ENCODE measurements around the gene NMS. TPM values are rescaled to one million over a fixed set of nuclear protein-coding genes. Genes with fewer than 3 reads are reported as not detected.
"Not testable (repeated sequence)": the region's sequence is repeated elsewhere in the genome, so short reads cannot be mapped to it uniquely, and the experiment has no call there.

Gene NMS
- total RNA-seq, 2 experiments from 2014 or later, result not detected

- H3K4me1 Mint-ChIP-seq, result no peaks in the 10 kb centered on the region
- DNase-seq, result no peak
- ChIA-PET POLR2A (no interaction called here), CTCF (no interaction called here)
- H3K27ac Mint-ChIP-seq, result no peak overlapping the region
- H3K4me3 Mint-ChIP-seq, result no peak overlapping the region
- peaks cover 5% of the 10 kb centered on the region for H3K9me3 Mint-ChIP-seq
- peaks cover 7% of the 10 kb centered on the region for H3K27me3 Mint-ChIP-seq
- no peaks in the 10 kb centered on the region for H3K36me3 Mint-ChIP-seq (ENCODE audit: low read depth)
Measured at GRCh38 chr2:100451734-100452133, 18.5 kb upstream of the NMS start.

GRCh38 chr2:100453853-100454252, 16.4 kb upstream of the NMS start:
- Mint-ChIP-seq H3K4me3 (no peak overlapping the region), H3K4me1 (no peaks in the 10 kb centered on the region), H3K27me3 (peaks cover 7% of the 10 kb centered on the region), H3K9me3 (peaks cover 13% of the 10 kb centered on the region), H3K36me3 (ENCODE audit: low read depth) (no peaks in the 10 kb centered on the region), H3K27ac (no peak overlapping the region)
- ChIA-PET POLR2A (no interaction called here), CTCF (no interaction called here)
- DNase-seq, result no peak

GRCh38 chr2:100456357-100456756, 13.9 kb upstream of the NMS start:
- H3K4me3 Mint-ChIP-seq; H3K4me1 Mint-ChIP-seq; H3K27ac Mint-ChIP-seq; DNase-seq; H3K36me3 Mint-ChIP-seq (ENCODE audit: low read depth); CTCF ChIA-PET; POLR2A ChIA-PET: not testable (repeated sequence)
- peaks cover 10% of the 10 kb centered on the region for H3K27me3 Mint-ChIP-seq
- H3K9me3 Mint-ChIP-seq, result peaks cover 20% of the 10 kb centered on the region

- Mint-ChIP-seq H3K4me1 (no peaks in the 10 kb centered on the region), H3K27ac (no peak overlapping the region), H3K4me3 (no peak overlapping the region), H3K9me3 (peaks cover 16% of the 10 kb centered on the region), H3K36me3 (ENCODE audit: low read depth) (no peaks in the 10 kb centered on the region), H3K27me3 (peaks cover 5% of the 10 kb centered on the region)
- CTCF ChIA-PET, result no interaction called here
- DNase-seq, result no peak
- POLR2A ChIA-PET, result no interaction called here
Measured at GRCh38 chr2:100460904-100461530, 9.3 kb upstream of the NMS start.

GRCh38 chr2:100470898-100471514, 724 bp downstream of the NMS start:
- ChIA-PET POLR2A (no interaction called here), CTCF (interaction anchor here (1.5 kb wide), 1 partner anchor 89 kb away, joined by 4 read pairs; no protein-coding TSS in a partner anchor)
- H3K36me3 Mint-ChIP-seq (ENCODE audit: low read depth), result no peaks in the 10 kb centered on the region
- no peak overlapping the region for H3K4me3 Mint-ChIP-seq
- H3K4me1 Mint-ChIP-seq, result no peaks in the 10 kb centered on the region
- no peak for DNase-seq
- peaks cover 8% of the 10 kb centered on the region for H3K27me3 Mint-ChIP-seq
- H3K27ac Mint-ChIP-seq, result no peak overlapping the region
- H3K9me3 Mint-ChIP-seq, result no peaks in the 10 kb centered on the region

GRCh38 chr2:100476606-100477005, 6.3 kb downstream of the NMS start:
- ChIA-PET POLR2A (no interaction called here), CTCF (no interaction called here)
- no peaks in the 10 kb centered on the region for H3K4me1 Mint-ChIP-seq
- H3K9me3 Mint-ChIP-seq, result no peaks in the 10 kb centered on the region
- H3K36me3 Mint-ChIP-seq (ENCODE audit: low read depth), result no peaks in the 10 kb centered on the region
- no peak overlapping the region for H3K4me3 Mint-ChIP-seq
- DNase-seq, result no peak
- H3K27ac Mint-ChIP-seq, result no peak overlapping the region
- peaks cover 3% of the 10 kb centered on the region for H3K27me3 Mint-ChIP-seq

- ChIA-PET POLR2A (no interaction called here), CTCF (interaction anchor here (0.6 kb wide), 1 partner anchor 72 kb away, joined by 3 read pairs; no protein-coding TSS in a partner anchor)
- Mint-ChIP-seq H3K9me3 (no peaks in the 10 kb centered on the region), H3K27me3 (no peaks in the 10 kb centered on the region), H3K4me3 (no peak overlapping the region), H3K27ac (no peak overlapping the region), H3K4me1 (no peaks in the 10 kb centered on the region), H3K36me3 (ENCODE audit: low read depth) (no peaks in the 10 kb centered on the region)
- no peak for DNase-seq
Measured at GRCh38 chr2:100482741-100483140, 12.5 kb downstream of the NMS start.

- Mint-ChIP-seq H3K4me3 (no peak overlapping the region), H3K27ac (no peak overlapping the region), H3K9me3 (no peaks in the 10 kb centered on the region), H3K4me1 (no peaks in the 10 kb centered on the region), H3K27me3 (no peaks in the 10 kb centered on the region), H3K36me3 (ENCODE audit: low read depth) (no peaks in the 10 kb centered on the region)
- CTCF ChIA-PET, result no interaction called here
- POLR2A ChIA-PET, result no interaction called here
- DNase-seq, result no peak
Measured at GRCh38 chr2:100483895-100484294, 13.6 kb downstream of the NMS start.

- Mint-ChIP-seq H3K4me1 (no peaks in the 10 kb centered on the region), H3K36me3 (ENCODE audit: low read depth) (no peaks in the 10 kb centered on the region), H3K9me3 (no peaks in the 10 kb centered on the region), H3K4me3 (no peak overlapping the region), H3K27me3 (no peaks in the 10 kb centered on the region), H3K27ac (no peak overlapping the region)
- DNase-seq, result no peak
- ChIA-PET CTCF (no interaction called here), POLR2A (no interaction called here)
Measured at GRCh38 chr2:100484390-100484789, 14.1 kb downstream of the NMS start.

GRCh38 chr2:100485396-100485795, 15.1 kb downstream of the NMS start:
- POLR2A ChIA-PET, result no interaction called here
- Mint-ChIP-seq H3K4me1 (no peaks in the 10 kb centered on the region), H3K27me3 (peaks cover under 1% of the 10 kb centered on the region), H3K36me3 (ENCODE audit: low read depth) (no peaks in the 10 kb centered on the region), H3K4me3 (no peak overlapping the region), H3K9me3 (no peaks in the 10 kb centered on the region), H3K27ac (no peak overlapping the region)
- DNase-seq, result no peak
- CTCF ChIA-PET, result no interaction called here

- peaks cover 4% of the 10 kb centered on the region for H3K9me3 Mint-ChIP-seq
- ChIA-PET CTCF (no interaction called here), POLR2A (no interaction called here)
- H3K27me3 Mint-ChIP-seq, result peaks cover 10% of the 10 kb centered on the region
- H3K4me3 Mint-ChIP-seq, result no peak overlapping the region
- no peak for DNase-seq
- no peaks in the 10 kb centered on the region for H3K4me1 Mint-ChIP-seq
- no peak overlapping the region for H3K27ac Mint-ChIP-seq
- no peaks in the 10 kb centered on the region for H3K36me3 Mint-ChIP-seq (ENCODE audit: low read depth)
Measured at GRCh38 chr2:100494712-100495111, 24.4 kb downstream of the NMS start.

GRCh38 chr2:100502782-100503181, 32.5 kb downstream of the NMS start:
- Mint-ChIP-seq H3K4me1 (no peaks in the 10 kb centered on the region), H3K27ac (no peak overlapping the region), H3K4me3 (no peak overlapping the region), H3K36me3 (ENCODE audit: low read depth) (no peaks in the 10 kb centered on the region), H3K27me3 (peaks cover 21% of the 10 kb centered on the region), H3K9me3 (peaks cover 24% of the 10 kb centered on the region)
- DNase-seq, result no peak
- ChIA-PET CTCF (no interaction called here), POLR2A (no interaction called here)

- Mint-ChIP-seq H3K36me3 (ENCODE audit: low read depth) (no peaks in the 10 kb centered on the region), H3K27ac (no peak overlapping the region), H3K4me1 (no peaks in the 10 kb centered on the region), H3K27me3 (peaks cover 22% of the 10 kb centered on the region), H3K9me3 (peaks cover 31% of the 10 kb centered on the region), H3K4me3 (no peak overlapping the region)
- POLR2A ChIA-PET, result no interaction called here
- no peak for DNase-seq
- CTCF ChIA-PET, result no interaction called here
Measured at GRCh38 chr2:100504542-100504941, 34.3 kb downstream of the NMS start.

- ChIA-PET POLR2A (interaction anchor here (0.6 kb wide), 1 partner anchor 82 kb away, joined by 3 read pairs; no protein-coding TSS in a partner anchor), CTCF (interaction anchor here (0.6 kb wide), 1 partner anchor 384 kb away, joined by 3 read pairs; no protein-coding TSS in a partner anchor)
- no peaks in the 10 kb centered on the region for H3K4me1 Mint-ChIP-seq
- no peaks in the 10 kb centered on the region for H3K36me3 Mint-ChIP-seq (ENCODE audit: low read depth)
- H3K4me3 Mint-ChIP-seq, result no peak overlapping the region
- DNase-seq, result no peak
- H3K9me3 Mint-ChIP-seq, result peaks cover 11% of the 10 kb centered on the region
- H3K27me3 Mint-ChIP-seq, result peaks cover 12% of the 10 kb centered on the region
- H3K27ac Mint-ChIP-seq, result no peak overlapping the region
Measured at GRCh38 chr2:100509066-100509465, 38.8 kb downstream of the NMS start.

Measured in activated CD4-positive, alpha-beta T cell treated with anti-CD3 and anti-CD28 coated beads, Interleukin-2, amount 10 ng/mL, durations not matched to agents 7 days and 5 days (primary cell).